Endothelial cell of umbilical vein (primary cell): Measurements from ENCODE around the gene TMC1. TPM values are rescaled to one million over a fixed set of nuclear protein-coding genes. Genes with fewer than 3 reads are reported as not detected.

Experiments
- BruUV-seq: library from RNA; stranded (reverse); fragments of 400-500 nt; replicated peaks from 2 replicates; lab custom pipeline; 2021; lab: Mats Ljungman, UMichigan
- CTCF ChIA-PET: fragments of 300-600, 350-600 bp; sonication (Branson Sonifier 250); formaldehyde crosslinking; loops from one replicate; lab custom pipeline; 2021; ENCODE audit warnings: antibody characterized with exemption, inconsistent platforms; lab: Charles Lee
- POLR2A ChIA-PET: fragments of 300-600, 350-600 bp; sonication (Branson Sonifier 250); formaldehyde crosslinking; loops from one replicate; lab custom pipeline; 2021; ENCODE audit warnings: antibody characterized with exemption, inconsistent platforms; lab: Charles Lee
- DNase-seq: peaks from one replicate; pipeline ENCODE4 v3.0.0-alpha.2; 2011; ENCODE audit warnings: low read depth, low spot score
- FAIRE-seq: peaks from 2 replicates; lab custom pipeline; 2011; peaks lifted over from hg19 to GRCh38; lab: Jason Lieb, UNC
- H2AFZ ChIP-seq: 2 replicates; pipeline ENCODE4 v1.6.0; 2012; ENCODE audit warnings: low read depth, low read length, control low read depth, inconsistent platforms
- H3K27ac ChIP-seq: 2 replicates; pipeline ENCODE4 v1.5.1; 2011; ENCODE audit warnings: low read depth, mild to moderate bottlenecking, control low read depth, low read length, moderate library complexity; ENCODE audit not compliant: insufficient read depth
- H3K27me3 ChIP-seq, 2 experiments: 2 replicates each; pipeline versions ENCODE4 v1.6.0 to v1.6.1; 2011; ENCODE audit warnings: low read length in 2 of 2, mixed read lengths in 1 of 2; ENCODE audit not compliant: control insufficient read depth in 2 of 2, insufficient read depth in 2 of 2
- H3K36me3 ChIP-seq, 2 experiments: 2 replicates in 1 of 2; 3 replicates in 1 of 2; pipeline ENCODE4 v1.5.1; 2011; ENCODE audit warnings: low read length in 2 of 2, mild to moderate bottlenecking in 1 of 2, moderate library complexity in 1 of 2; ENCODE audit not compliant: control insufficient read depth in 2 of 2, insufficient read depth in 2 of 2; ENCODE audit errors: extremely low read depth in 1 of 2
- H3K4me1 ChIP-seq: 3 replicates; pipeline ENCODE4 v1.5.1; 2011; ENCODE audit warnings: mild to moderate bottlenecking, low read length; ENCODE audit not compliant: control insufficient read depth, insufficient read depth; ENCODE audit errors: extremely low read depth
- H3K4me2 ChIP-seq: 2 replicates; pipeline ENCODE4 v1.6.1; 2011; ENCODE audit warnings: low read length, control low read depth, mixed read lengths; ENCODE audit not compliant: insufficient read depth
- H3K4me3 ChIP-seq, 3 experiments: fragments of 200-600 bp in 1 of 3; sonication (generic), shearing (Covaris generic) in 1 of 3; replicated peaks in 1 of 3; 2 replicates each; pipeline ENCODE4 v1.5.1; 2011 to 2016; ENCODE audit warnings: control low read depth in 3 of 3, low read length in 3 of 3, mild to moderate bottlenecking in 2 of 3, inconsistent platforms in 1 of 3, low read depth in 1 of 3, moderate library complexity in 1 of 3; ENCODE audit not compliant: insufficient read depth in 1 of 3
- H3K79me2 ChIP-seq: 2 replicates; pipeline ENCODE4 v1.6.0; 2012; ENCODE audit warnings: low read length, inconsistent platforms; ENCODE audit not compliant: control insufficient read depth, insufficient read depth
- H3K9ac ChIP-seq: replicated peaks from 2 replicates; pipeline ENCODE3; 2011; ENCODE audit warnings: low read length, control low read depth; ENCODE audit not compliant: insufficient read depth; ENCODE audit errors: extremely low read depth
- H3K9me1 ChIP-seq: replicated peaks from 3 replicates; pipeline ENCODE4 v1.6.0; 2011; ENCODE audit warnings: mild to moderate bottlenecking, low read length; ENCODE audit not compliant: control insufficient read depth, insufficient read depth; ENCODE audit errors: extremely low read depth
- H3K9me3 ChIP-seq: replicated peaks from 2 replicates; pipeline ENCODE4 v1.5.1; 2012; ENCODE audit warnings: low read length, inconsistent platforms; ENCODE audit not compliant: control insufficient read depth, insufficient read depth
- H4K20me1 ChIP-seq: replicated peaks from 2 replicates; pipeline ENCODE3; 2011; ENCODE audit warnings: mild to moderate bottlenecking, low read length; ENCODE audit not compliant: control insufficient read depth, insufficient read depth; ENCODE audit errors: extremely low read depth
- CTCF ChIP-seq, 2 donors: IDR thresholded peaks; 1 replicate in 1 of 2; 2 replicates in 1 of 2; pipeline ENCODE4 v1.5.1; 2011; ENCODE audit warnings: low read length in 2 of 2, mild to moderate bottlenecking in 2 of 2, moderate library complexity in 2 of 2, control low read depth in 1 of 2, inconsistent platforms in 1 of 2, low read depth in 1 of 2; ENCODE audit not compliant: insufficient read depth in 1 of 2; ENCODE audit errors: extremely low read depth in 1 of 2
- EZH2 ChIP-seq: IDR thresholded peaks from 2 replicates; pipeline ENCODE4 v1.6.1; 2012; ENCODE audit warnings: borderline replicate concordance, low read depth, mild to moderate bottlenecking, moderate library complexity, low read length, inconsistent platforms; ENCODE audit not compliant: severe bottlenecking
- FOS ChIP-seq: IDR thresholded peaks from 2 replicates; pipeline ENCODE4 v1.6.1; 2011; ENCODE audit warnings: mild to moderate bottlenecking, low read length, moderate library complexity, borderline replicate concordance; ENCODE audit not compliant: insufficient read depth
- GATA2 ChIP-seq: IDR thresholded peaks from 2 replicates; pipeline ENCODE4 v1.7.0; 2011; ENCODE audit warnings: low read depth, mild to moderate bottlenecking, moderate library complexity, mixed read lengths, low read length; ENCODE audit not compliant: insufficient read length, insufficient read depth
- JUN ChIP-seq: IDR thresholded peaks from 2 replicates; pipeline ENCODE4 v1.6.1; 2011; ENCODE audit warnings: borderline replicate concordance, low read depth; ENCODE audit not compliant: insufficient read length, insufficient read depth
- MAX ChIP-seq: IDR thresholded peaks from 2 replicates; pipeline ENCODE4 v1.6.1; 2011; ENCODE audit not compliant: insufficient read depth, insufficient read length
- MYC ChIP-seq: IDR thresholded peaks from one replicate; pipeline ENCODE4 v1.6.1; 2011; ENCODE audit warnings: mild to moderate bottlenecking, low read depth, low read length
- POLR2A ChIP-seq: IDR thresholded peaks from 2 replicates; pipeline ENCODE4 v1.6.1; 2012; ENCODE audit warnings: low read depth, mild to moderate bottlenecking, control low read depth, low read length
- POLR2AphosphoS5 ChIP-seq: IDR thresholded peaks from 2 replicates; pipeline ENCODE4 v1.6.1; 2012; ENCODE audit warnings: low read depth, mild to moderate bottlenecking, control low read depth, low read length, moderate library complexity; ENCODE audit not compliant: insufficient read depth
- dilution Hi-C: fragments of 300-500 bp; cut with MboI; formaldehyde crosslinking; loops from one replicate; pipeline ENCODE4 v1.15.0; 2019; ENCODE audit warnings: low sequenced_read_pairs; ENCODE audit not compliant: extremely low pct_ligation_motif_present
- intact Hi-C: fragments of 100-400 bp; cut with micrococcal nuclease; formaldehyde crosslinking; loops from one replicate; pipeline ENCODE4 v1.10.0; 2022
- polyA plus RNA-seq, 4 experiments: library from polyadenylated mRNA; depleted of rRNA in 3 of 4; stranded (reverse) in 3 of 4; unstranded in 1 of 4; fragments of >200 nt; gene quantifications; 2 replicates each; pipeline versions ENCODE4 v1.2.1 to v1.2.3, GENCODE V29; 2011 to 2012; ENCODE audit warnings: missing spikeins in 1 of 4
- total RNA-seq: library from RNA; stranded (reverse); gene quantifications from 2 replicates; pipeline ENCODE4 v1.2.3, GENCODE V29; 2021

Gene TMC1
- total and polyA plus RNA-seq, 2 donors (not counting 3 experiments of a cell fraction or from before 2014, with no cell fraction given) = 1.5 TPM; not detected in 1

- no TSS peak for BruUV-seq
- DNase-seq = no peak
- no peak overlapping the region for H2AFZ ChIP-seq
- H3K79me2 ChIP-seq = no peaks in the 10 kb centered on the region
- TF ChIP-seq EZH2 = no peak
- no peak for TF ChIP-seq CTCF (IDR thresholded peaks at IDR 0.05; ENCODE audit: extremely low read depth in 1 of 2, insufficient read depth in 1 of 2, low read depth in 1 of 2, low read length in 2 of 2)
- no peak for TF ChIP-seq POLR2AphosphoS5
- TF ChIP-seq JUN = no peak
- no peak for TF ChIP-seq MAX
- no peak for TF ChIP-seq FOS
- no peak for TF ChIP-seq MYC
- no peak for TF ChIP-seq GATA2
- no peak for TF ChIP-seq POLR2A
- H3K4me3 ChIP-seq = no peak overlapping the region
- peaks cover under 1% of the 10 kb centered on the region for H3K9me1 ChIP-seq
- H3K9ac ChIP-seq = no peak overlapping the region
- no peaks in the 10 kb centered on the region for H3K4me1 ChIP-seq
- H3K9me3 ChIP-seq = no peaks in the 10 kb centered on the region
- H3K4me2 ChIP-seq = no peak overlapping the region
- intact Hi-C loops = no loop called here
- CTCF ChIA-PET = interaction anchor here (1.1 to 1.7 kb wide), 3 partner anchors 8 to 424 kb away, joined by 3 to 7 read pairs (median 3); no protein-coding TSS in a partner anchor
- H4K20me1 ChIP-seq = no peaks in the 10 kb centered on the region
- dilution Hi-C loops = no loop called here
- H3K36me3 ChIP-seq = no peaks in the 10 kb centered on the region
- FAIRE-seq = no peak
- H3K27me3 ChIP-seq = peaks cover 0 to 4% of the 10 kb centered on the region in 2 experiments
- no peak overlapping the region for H3K27ac ChIP-seq
- POLR2A ChIA-PET = no interaction called here
Observed at GRCh38 chr9:72704688-72705375, 183.4 kb downstream of the TMC1 start.
